H1 (cell line): ENCODE data around the gene SCP2. TPM values are rescaled to one million over a fixed set of nuclear protein-coding genes. Genes with fewer than 3 reads are reported as not detected.

Source experiments
- CTCF ChIA-PET: fragments of 300-600 bp; sonication (Branson Sonifier 250); formaldehyde crosslinking; loops from one replicate; lab custom pipeline; 2021; ENCODE audit not compliant: partially characterized antibody; lab: Charles Lee
- POLR2A ChIA-PET: fragments of 300-600 bp; sonication (Branson Sonifier 250); formaldehyde crosslinking; loops from one replicate; lab custom pipeline; 2021; ENCODE audit warnings: inconsistent platforms; ENCODE audit not compliant: partially characterized antibody; lab: Charles Lee
- DNase-seq, 2 experiments: peaks; one replicate each; pipeline versions ENCODE4 v3.0.0 to v3.0.0-alpha.2; 2010 to 2022; ENCODE audit warnings: low spot score in 2 of 2, low read depth in 1 of 2, mixed read lengths in 1 of 2
- FAIRE-seq: peaks from 2 replicates; lab custom pipeline; 2011; peaks lifted over from hg19 to GRCh38; lab: Jason Lieb, UNC
- H2AFZ ChIP-seq: 2 replicates; pipeline ENCODE4 v1.8.1; 2012; ENCODE audit warnings: low read length, inconsistent platforms
- H2AK5ac ChIP-seq: 2 replicates; pipeline ENCODE4 v1.6.1; 2013; ENCODE audit warnings: low read depth, low read length
- H2BK120ac ChIP-seq: replicated peaks from 2 replicates; pipeline ENCODE3; 2013; ENCODE audit warnings: low read depth, low read length, inconsistent platforms
- H2BK12ac ChIP-seq: 2 replicates; pipeline ENCODE4 v1.6.1; 2013; ENCODE audit warnings: low read depth, low read length
- H2BK15ac ChIP-seq: 2 replicates; pipeline ENCODE4 v1.6.1; 2013; ENCODE audit warnings: low read length
- H2BK20ac ChIP-seq: 2 replicates; pipeline ENCODE4 v1.6.1; 2013; ENCODE audit warnings: low read length
- H2BK5ac ChIP-seq: 2 replicates; pipeline ENCODE4 v1.6.1; 2013; ENCODE audit warnings: low read depth, low read length
- H3K14ac ChIP-seq: 2 replicates; pipeline ENCODE4 v1.6.1; 2013; ENCODE audit warnings: inconsistent platforms; ENCODE audit not compliant: insufficient read length
- H3K18ac ChIP-seq: 2 replicates; pipeline ENCODE4 v1.6.1; 2013; ENCODE audit warnings: low read length; ENCODE audit errors: extremely low read depth
- H3K23ac ChIP-seq: 2 replicates; pipeline ENCODE4 v1.6.1; 2013; ENCODE audit warnings: inconsistent platforms; ENCODE audit not compliant: insufficient read length
- H3K23me2 ChIP-seq: 2 replicates; pipeline ENCODE4 v1.6.1; 2013; ENCODE audit warnings: low read depth, low read length
- H3K27ac ChIP-seq: 2 replicates; pipeline ENCODE4 v1.6.1; 2011; ENCODE audit warnings: low read depth, low read length, inconsistent platforms
- H3K27me3 ChIP-seq, 4 experiments: replicated peaks in 1 of 4; 1 replicate in 1 of 4; 2 replicates in 3 of 4; pipeline versions ENCODE4 v1.6.1 to v1.8.1; 2011 to 2013; ENCODE audit warnings: low read length in 3 of 4, mild to moderate bottlenecking in 3 of 4, inconsistent platforms in 2 of 4, mixed read lengths in 2 of 4, moderate library complexity in 1 of 4; ENCODE audit not compliant: control insufficient read depth in 3 of 4, insufficient read depth in 3 of 4; ENCODE audit errors: extremely low read depth in 1 of 4
- H3K36me3 ChIP-seq, 4 experiments: 2 replicates each; pipeline versions ENCODE4 v1.6.1 to v1.8.1; 2011 to 2013; ENCODE audit warnings: mild to moderate bottlenecking in 4 of 4, low read length in 3 of 4, moderate library complexity in 2 of 4, control low read depth in 1 of 4, inconsistent platforms in 1 of 4; ENCODE audit not compliant: insufficient read depth in 4 of 4, control insufficient read depth in 2 of 4
- H3K4ac ChIP-seq: replicated peaks from 2 replicates; pipeline ENCODE3; 2013; ENCODE audit warnings: low read length, low read depth, mixed read lengths, inconsistent platforms; ENCODE audit not compliant: insufficient read length
- H3K4me1 ChIP-seq, 4 experiments: replicated peaks in 1 of 4; 1 replicate in 1 of 4; 2 replicates in 3 of 4; pipeline versions ENCODE4 v1.6.1 to v1.8.1; 2011 to 2013; ENCODE audit warnings: low read length in 3 of 4, inconsistent platforms in 2 of 4, mixed read lengths in 1 of 4; ENCODE audit not compliant: insufficient read depth in 4 of 4, control insufficient read depth in 3 of 4
- H3K4me2 ChIP-seq, 2 experiments: 2 replicates each; pipeline versions ENCODE4 v1.6.1 to v1.8.1; 2011 to 2013; ENCODE audit warnings: low read depth in 2 of 2, low read length in 2 of 2, control low read depth in 1 of 2, inconsistent platforms in 1 of 2, mild to moderate bottlenecking in 1 of 2; ENCODE audit not compliant: insufficient read depth in 1 of 2
- H3K4me3 ChIP-seq, 4 experiments: fragments of 200-600, 300-600 bp in 1 of 4; sonication (generic), shearing (Covaris generic), sonication (Bioruptor Twin) in 1 of 4; 2 replicates each; pipeline versions ENCODE4 v1.5.1 to v1.8.1; 2011 to 2016; ENCODE audit warnings: low read length in 4 of 4, low read depth in 3 of 4, control low read depth in 2 of 4, inconsistent platforms in 2 of 4, mild to moderate bottlenecking in 2 of 4, mixed read lengths in 1 of 4, moderate library complexity in 1 of 4; ENCODE audit not compliant: insufficient read depth in 2 of 4; ENCODE audit errors: extremely low read depth in 1 of 4
- H3K56ac ChIP-seq: replicated peaks from 2 replicates; pipeline ENCODE3; 2013; ENCODE audit warnings: low read depth, mild to moderate bottlenecking, mixed read lengths, low read length, inconsistent platforms; ENCODE audit not compliant: insufficient read length
- H3K79me1 ChIP-seq: 2 replicates; pipeline ENCODE4 v1.6.1; 2013; ENCODE audit warnings: low read depth, low read length, control low read depth
- H3K79me2 ChIP-seq, 2 experiments: 2 replicates each; pipeline versions ENCODE4 v1.6.1 to v1.8.1; 2012 to 2013; ENCODE audit warnings: low read length in 2 of 2, mild to moderate bottlenecking in 2 of 2, inconsistent platforms in 1 of 2; ENCODE audit not compliant: insufficient read depth in 2 of 2, control insufficient read depth in 1 of 2
- H3K9ac ChIP-seq, 4 experiments: replicated peaks in 1 of 4; 1 replicate in 1 of 4; 2 replicates in 3 of 4; pipeline versions ENCODE4 v1.6.1 to v1.8.1; 2011 to 2013; ENCODE audit warnings: low read depth in 3 of 4, low read length in 3 of 4, control low read depth in 2 of 4, mild to moderate bottlenecking in 2 of 4, moderate library complexity in 2 of 4, inconsistent platforms in 1 of 4; ENCODE audit errors: extremely low read depth in 1 of 4
- H3K9me3 ChIP-seq, 2 experiments: 2 replicates each; pipeline versions ENCODE4 v1.6.1 to v1.8.1; 2012 to 2013; ENCODE audit warnings: mild to moderate bottlenecking in 2 of 2, moderate library complexity in 2 of 2, control low read depth in 1 of 2, inconsistent platforms in 1 of 2, low read depth in 1 of 2, low read length in 1 of 2, mixed read lengths in 1 of 2; ENCODE audit not compliant: insufficient read depth in 2 of 2
- H4K20me1 ChIP-seq, 2 experiments: replicated peaks in 1 of 2; 2 replicates each; pipeline versions ENCODE3 to v1.8.1; 2011 to 2013; ENCODE audit warnings: inconsistent platforms in 2 of 2, low read length in 2 of 2, mild to moderate bottlenecking in 1 of 2; ENCODE audit not compliant: insufficient read depth in 2 of 2, control insufficient read depth in 1 of 2
- H4K5ac ChIP-seq: 2 replicates; pipeline ENCODE4 v1.6.1; 2013; ENCODE audit warnings: low read length, low read depth, mixed read lengths, inconsistent platforms; ENCODE audit not compliant: insufficient read length
- H4K8ac ChIP-seq: 2 replicates; pipeline ENCODE4 v1.8.0; 2013; ENCODE audit warnings: mild to moderate bottlenecking, moderate library complexity, low read length, inconsistent platforms; ENCODE audit not compliant: insufficient read depth; ENCODE audit errors: extremely low read depth
- H4K91ac ChIP-seq: replicated peaks from 2 replicates; pipeline ENCODE3; 2013; ENCODE audit warnings: low read length, mixed read lengths, inconsistent platforms; ENCODE audit not compliant: insufficient read length
- CTBP2 ChIP-seq: IDR thresholded peaks from 2 replicates; pipeline ENCODE4 v1.7.0; 2011; ENCODE audit warnings: borderline replicate concordance, mild to moderate bottlenecking, moderate library complexity, mixed read lengths, low read length; ENCODE audit not compliant: insufficient read depth, insufficient read length
- KDM4A ChIP-seq: IDR thresholded peaks from one replicate; pipeline ENCODE4 v1.7.1; 2012; ENCODE audit warnings: low read depth, mild to moderate bottlenecking, moderate library complexity, low read length, inconsistent platforms; ENCODE audit not compliant: severe bottlenecking
- POLR2A ChIP-seq, 2 experiments: IDR thresholded peaks; 1 replicate in 1 of 2; 2 replicates in 1 of 2; pipeline ENCODE4 v1.6.1; 2011; ENCODE audit warnings: low read depth in 2 of 2, low read length in 2 of 2, mild to moderate bottlenecking in 2 of 2; ENCODE audit errors: control extremely low read depth in 1 of 2
- SIRT6 ChIP-seq: IDR thresholded peaks from one replicate; pipeline ENCODE4 v1.7.1; 2012; ENCODE audit warnings: low read length, inconsistent platforms
- SP2 ChIP-seq: IDR thresholded peaks from 2 replicates; pipeline ENCODE4 v1.6.1; 2012; ENCODE audit warnings: mild to moderate bottlenecking, low read length, inconsistent platforms
- WGBS, 2 experiments: shearing (Covaris generic) in 1 of 2; methylation state at CpG; one replicate each; pipeline versions ENCODE4 v1.1.6 to v1.1.7; 2013 to 2015; ENCODE audit warnings: low lambda C conversion rate in 2 of 2, mixed read lengths in 2 of 2, inconsistent platforms in 1 of 2, low coverage in 1 of 2, missing lambda C conversion rate in 1 of 2; ENCODE audit not compliant: insufficient replicate concordance in 2 of 2, insufficient coverage in 1 of 2, insufficient read length in 1 of 2; ENCODE audit errors: extremely low coverage in 1 of 2, missing lambda C conversion rate in 1 of 2; 5-methylcytosine and 5-hydroxymethylcytosine counted together
- polyA plus RNA-seq, 7 experiments: library from polyadenylated mRNA; depleted of rRNA in 3 of 7; stranded (reverse) in 5 of 7; unstranded in 2 of 7; fragments of >200 nt in 5 of 7; fragments of 200-250 nt in 2 of 7; gene quantifications; 1 replicate in 5 of 7; 2 replicates in 1 of 7; 4 replicates in 1 of 7; pipeline versions ENCODE4 v1.2.1 to v1.2.3, GENCODE V29; 2011 to 2013; ENCODE audit warnings: missing spikeins in 2 of 7, mixed read lengths in 2 of 7
- total RNA-seq: library from RNA; stranded (reverse); fragmentation: NEBNext Ultra II Directional; extraction: Animal tissue kit (Norgen Biotek cat#: 25700); gene quantifications from 2 replicates; pipeline ENCODE4 v1.2.1, GENCODE V29; 2021

Gene SCP2
- total and polyA plus RNA-seq, 2 of the 8 experiments (the other 6 are each of a cell fraction or from before 2014, with no cell fraction given), result 20.9 to 54.3 TPM

- H3K9ac ChIP-seq, result no peak overlapping the region
- H2BK15ac ChIP-seq, result no peak overlapping the region
- H2BK12ac ChIP-seq, result no peak overlapping the region; the same call in 1 of the 2 replicates
- H2BK20ac ChIP-seq, result no peak overlapping the region
- no peak overlapping the region for H2AK5ac ChIP-seq
- no peak overlapping the region for H3K18ac ChIP-seq
- H3K4me3 ChIP-seq, result no peak overlapping the region
- CTCF ChIA-PET, result interaction anchor here (0.6 to 3.5 kb wide), 10 partner anchors 12 to 100 kb away, joined by 3 to 23 read pairs (median 4); no protein-coding TSS in a partner anchor
- DNase-seq (no peak), FAIRE-seq (no peak)
- no peak overlapping the region for H3K23ac ChIP-seq
- no peak overlapping the region for H3K4ac ChIP-seq
- no peak overlapping the region for H4K91ac ChIP-seq
- H3K23me2 ChIP-seq, result no peaks in the 10 kb centered on the region
- no peak overlapping the region for H3K56ac ChIP-seq
- no peaks in the 10 kb centered on the region for H3K79me1 ChIP-seq
- 95% methylated on average over 11 of the region's 11 CpGs; no CpG with 5 or more reads in 1 of the 2 experiments for WGBS, 2 experiments
- no peaks in the 10 kb centered on the region for H3K79me2 ChIP-seq
- no peak overlapping the region for H2BK120ac ChIP-seq
- no peaks in the 10 kb centered on the region for H3K9me3 ChIP-seq
- H2AFZ ChIP-seq, result no peak overlapping the region
- no peak overlapping the region for H3K4me2 ChIP-seq
- H3K27me3 ChIP-seq, result no peaks in the 10 kb centered on the region
- no peak overlapping the region for H3K14ac ChIP-seq
- no peaks in the 10 kb centered on the region for H3K36me3 ChIP-seq
- H2BK5ac ChIP-seq, result no peak overlapping the region
- peaks cover 0 to 5% (median 0%) of the 10 kb centered on the region in 4 experiments; a peak in 5 of 7 replicates for H3K4me1 ChIP-seq
- H4K5ac ChIP-seq, result no peak overlapping the region
- no peak overlapping the region for H3K27ac ChIP-seq
- POLR2A ChIA-PET, result interaction anchor here (0.9 kb wide), 1 partner anchor 12 kb away, joined by 4 read pairs; no protein-coding TSS in a partner anchor
- H4K20me1 ChIP-seq, result no peaks in the 10 kb centered on the region
- H4K8ac ChIP-seq, result no peak overlapping the region; the same call in 1 of the 2 replicates
- TF ChIP-seq POLR2A (IDR thresholded peaks at IDR 0.05; ENCODE audit: control extremely low read depth in 1 of 2, low read depth in 2 of 2, low read length in 2 of 2) (no peak), CTBP2 (no peak), SP2 (no peak), KDM4A (no peak), SIRT6 (no peak)
Observed at GRCh38 chr1:53089478-53090226, 162.6 kb downstream of the SCP2 start.
